Stimulated activated naive B cell treated with anti-CD40 and anti-IgM and Interleukin-4, amounts not matched to agents 10 μg/mL and 1 μg/mL and 100 μg/mL, for 72 hours (primary cell): ENCODE measurements around the gene TTC5.
"Not testable (repeated sequence)": the region's sequence is repeated elsewhere in the genome, so short reads cannot be mapped to it uniquely, and the experiment has no call there.

Source experiments
- ATAC-seq, 2 donors: fragments of 150-1000 bp; cut with Tn5 transposase; replicated peaks; 2 replicates each; pipeline ENCODE4 v1.10.0; 2021; ENCODE audit warnings: moderate library complexity in 1 of 2
- DNase-seq: peaks from one replicate; pipeline ENCODE4 v3.0.0; 2021
- H3K27ac Mint-ChIP-seq: one replicate; pipeline ENCODE4 v1.8.0; 2022; ENCODE audit warnings: mild to moderate bottlenecking, mixed read lengths
- H3K27me3 Mint-ChIP-seq, 2 donors: one replicate each; pipeline ENCODE4 v1.8.0; 2022; ENCODE audit warnings: mixed read lengths in 2 of 2
- H3K36me3 Mint-ChIP-seq, 2 donors: one replicate each; pipeline ENCODE4 v1.8.0; 2022; ENCODE audit warnings: mixed read lengths in 2 of 2, mild to moderate bottlenecking in 1 of 2
- H3K4me1 Mint-ChIP-seq, 2 donors: one replicate each; pipeline ENCODE4 v1.8.0; 2022; ENCODE audit warnings: mixed read lengths in 2 of 2, mild to moderate bottlenecking in 1 of 2
- H3K4me3 Mint-ChIP-seq, 2 donors: one replicate each; pipeline ENCODE4 v1.8.0; 2022; ENCODE audit warnings: mild to moderate bottlenecking in 2 of 2, mixed read lengths in 2 of 2, moderate library complexity in 1 of 2
- H3K9me3 Mint-ChIP-seq, 2 donors: one replicate each; pipeline ENCODE4 v1.8.0; 2022; ENCODE audit warnings: mixed read lengths in 2 of 2, mild to moderate bottlenecking in 1 of 2

Gene TTC5

DNA sequence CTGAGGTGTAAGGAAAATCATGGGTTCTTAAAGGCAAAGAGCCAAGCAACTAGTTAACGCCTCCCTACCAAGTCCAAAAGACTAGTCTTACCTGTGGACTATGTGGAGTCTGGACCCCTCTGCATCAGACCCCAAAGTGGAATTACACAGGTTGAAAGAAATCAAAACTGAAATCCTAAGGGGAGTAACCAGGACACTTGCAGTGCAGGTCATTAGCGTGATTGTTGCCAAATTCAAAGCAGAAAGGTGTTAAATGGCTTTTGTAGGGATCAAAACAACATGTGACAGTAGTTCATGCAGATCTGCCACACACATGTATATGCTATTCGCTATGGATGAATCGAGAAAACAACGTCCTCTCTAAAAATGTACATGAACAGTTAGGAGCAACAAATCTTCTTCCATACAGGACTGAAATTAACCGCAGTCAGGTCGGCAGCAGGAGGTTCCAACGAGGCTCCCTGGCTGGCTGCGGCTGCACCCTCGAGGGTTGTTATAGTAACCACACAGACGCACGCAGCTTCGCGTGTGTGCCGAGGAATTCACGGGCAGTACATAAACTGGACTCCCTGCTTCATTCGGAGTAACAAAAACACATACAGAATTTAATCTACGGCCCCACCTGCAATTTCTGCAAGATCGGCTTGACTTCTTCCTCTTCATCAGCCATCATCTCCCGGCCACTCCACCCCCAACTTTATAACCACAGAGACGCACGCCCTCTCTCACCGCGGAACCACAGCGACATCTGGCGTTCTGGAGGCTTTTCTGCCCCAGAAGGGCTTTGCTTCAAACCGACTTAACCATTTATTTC lies at the start of gene TTC5:
TTC5 (minus strand) TSS at position 687 of the 814 bp plus-strand sequence; CDS start at position 673, 14 bp downstream.
- ATAC-seq = peak; percentile 96
- Mint-ChIP-seq H3K27ac (peak within 1 kb of the TSS; percentile 63), H3K36me3 (peaks cover 19 to 25% of the 10 kb centered on the region in 2 donors), H3K9me3 (no peaks in the 10 kb centered on the region), H3K4me3 (peak within 1 kb of the TSS; percentile 84), H3K4me1 (peaks cover 8 to 22% of the 10 kb centered on the region in 2 donors), H3K27me3 (no peaks in the 10 kb centered on the region)
- peak; percentile 83 for DNase-seq

- no peak overlapping the region for H3K27ac Mint-ChIP-seq
- ATAC-seq = no peak
Measured at GRCh38 chr14:20350860-20351259, 45.1 kb upstream of the TTC5 start.

DNA sequence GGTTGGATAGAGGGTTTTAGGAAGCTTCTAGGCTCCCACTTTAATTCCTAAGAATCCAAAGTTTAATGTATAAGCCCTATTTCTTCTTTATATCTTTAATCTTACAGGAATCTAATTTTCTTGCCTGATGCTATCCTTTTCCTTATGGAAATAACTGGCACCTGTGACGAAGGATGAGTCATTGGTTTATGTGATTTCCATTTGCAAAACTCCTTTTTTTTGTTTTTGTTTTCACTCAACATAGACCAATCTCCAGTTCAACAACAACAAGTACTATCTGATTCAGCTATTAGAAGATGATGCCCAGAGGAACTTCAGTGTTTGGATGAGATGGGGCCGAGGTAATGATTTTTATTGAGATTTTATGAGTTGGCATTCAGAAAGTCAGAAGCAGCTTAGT lies 44.5 kb upstream of the TTC5 start:
- Mint-ChIP-seq H3K9me3 (no peaks in the 10 kb centered on the region), H3K27me3 (no peaks in the 10 kb centered on the region), H3K27ac (no peak overlapping the region), H3K36me3 (peaks cover 36 to 64% of the 10 kb centered on the region in 2 donors), H3K4me3 (no peak overlapping the region), H3K4me1 (peaks cover under 1 to 1% of the 10 kb centered on the region in 2 donors)
- ATAC-seq (no peak), DNase-seq (no peak)

More at GRCh38 chr14:20350860-20351259, 45.1 kb upstream of the TTC5 start:
- no peak for DNase-seq
- Mint-ChIP-seq H3K9me3 (no peaks in the 10 kb centered on the region), H3K27me3 (no peaks in the 10 kb centered on the region), H3K4me3 (no peak overlapping the region), H3K36me3 (peaks cover 40 to 63% of the 10 kb centered on the region in 2 donors), H3K4me1 (peaks cover 0 to 1% of the 10 kb centered on the region in 2 donors)

DNA sequence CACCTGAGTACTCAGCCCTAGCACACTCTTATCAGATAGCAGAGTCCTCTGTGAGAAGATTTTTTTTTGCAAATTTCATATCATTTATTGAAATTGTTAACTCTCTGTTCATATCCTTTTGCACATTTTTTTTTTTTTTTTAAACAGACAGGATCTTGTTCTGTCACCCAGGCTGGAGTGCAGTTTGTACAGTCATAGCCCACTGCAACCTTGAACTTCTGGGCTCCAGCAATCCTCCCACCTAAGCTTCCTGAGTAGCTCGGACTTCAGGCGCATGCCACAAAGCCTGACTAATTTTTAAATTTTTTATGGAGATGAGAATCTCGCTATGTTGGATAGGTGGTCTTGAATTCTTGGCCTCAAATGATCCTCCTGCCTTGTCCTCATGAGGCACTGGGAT lies 42.0 kb upstream of the TTC5 start:
- H3K27ac Mint-ChIP-seq = no peak overlapping the region
- H3K27me3 Mint-ChIP-seq = no peaks in the 10 kb centered on the region
- H3K4me3 Mint-ChIP-seq = no peak overlapping the region
- ATAC-seq (no peak), DNase-seq (no peak)
- H3K4me1 Mint-ChIP-seq = peaks cover 8 to 16% of the 10 kb centered on the region in 2 donors
- peaks cover 30 to 56% of the 10 kb centered on the region in 2 donors for H3K36me3 Mint-ChIP-seq
- H3K9me3 Mint-ChIP-seq = no peaks in the 10 kb centered on the region

DNA sequence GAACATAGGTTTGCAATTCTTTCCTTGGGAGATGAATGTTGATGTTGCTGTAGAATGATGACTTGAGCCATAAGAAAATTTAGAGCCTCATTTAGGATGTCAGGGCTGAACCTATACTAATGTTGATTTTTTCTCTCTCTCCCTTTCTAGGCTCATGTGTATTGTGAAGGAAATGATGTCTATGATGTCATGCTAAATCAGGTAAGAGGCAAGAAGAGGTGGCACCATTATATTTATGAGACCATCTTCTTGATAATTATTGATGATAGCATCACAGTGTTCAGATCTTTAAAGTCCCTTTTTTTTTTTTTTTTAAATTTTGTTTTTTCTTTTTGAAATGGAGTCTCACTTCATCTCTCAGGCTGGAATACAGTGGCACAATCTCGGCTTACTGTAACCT lies 41.0 kb upstream of the TTC5 start:
- Mint-ChIP-seq H3K4me1 (peaks cover 8 to 16% of the 10 kb centered on the region in 2 donors), H3K27ac (no peak overlapping the region), H3K27me3 (no peaks in the 10 kb centered on the region), H3K4me3 (no peak overlapping the region), H3K9me3 (no peaks in the 10 kb centered on the region), H3K36me3 (peaks cover 23 to 48% of the 10 kb centered on the region in 2 donors)
- DNase-seq (no peak), ATAC-seq (no peak)

- Mint-ChIP-seq H3K27me3 (no peaks in the 10 kb centered on the region), H3K4me3 (no peak overlapping the region), H3K4me1 (peaks cover 8 to 16% of the 10 kb centered on the region in 2 donors), H3K36me3 (peaks cover 20 to 43% of the 10 kb centered on the region in 2 donors), H3K27ac (no peak overlapping the region), H3K9me3 (no peaks in the 10 kb centered on the region)
- ATAC-seq (no peak), DNase-seq (no peak)
Measured at GRCh38 chr14:20345366-20345765, 39.6 kb upstream of the TTC5 start.

DNA sequence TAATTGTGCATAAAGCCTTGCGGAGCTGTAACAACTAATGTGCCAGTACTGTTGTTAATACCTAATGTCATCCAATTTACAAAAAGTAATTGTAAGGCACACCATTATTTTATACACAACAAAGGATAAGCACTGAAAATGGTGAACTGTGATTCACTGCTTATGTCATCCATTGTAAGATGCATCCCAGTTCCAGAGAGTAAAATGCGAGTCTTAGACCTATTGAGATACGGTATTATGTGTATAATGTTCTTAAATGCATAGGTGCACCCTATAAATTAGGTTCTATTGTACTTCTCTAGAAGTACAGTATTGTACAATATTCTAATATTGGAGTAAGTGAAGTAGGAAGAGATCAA lies 38.1 kb upstream of the TTC5 start:
- peak overlapping the region; percentile 95 for H3K27ac Mint-ChIP-seq
- H3K4me3 Mint-ChIP-seq = peak overlapping the region; percentile 90 to 94
- H3K4me1 Mint-ChIP-seq = peaks cover 10 to 16% of the 10 kb centered on the region in 2 donors
- H3K36me3 Mint-ChIP-seq = peaks cover 15 to 33% of the 10 kb centered on the region in 2 donors
- DNase-seq (no peak), ATAC-seq (no peak)
- H3K9me3 Mint-ChIP-seq = no peaks in the 10 kb centered on the region
- H3K27me3 Mint-ChIP-seq = no peaks in the 10 kb centered on the region

GRCh38 chr14:20343092-20343861 lies 37.5 kb upstream of the TTC5 start, which contains the start of gene PARP2:
Gene PARP2, plus strand, starts transcription at chr14:20343635. Its CDS starts 7 bp downstream, at chr14:20343642.
- Mint-ChIP-seq H3K9me3 (no peaks in the 10 kb centered on the region), H3K36me3 (peaks cover 15 to 28% of the 10 kb centered on the region in 2 donors), H3K4me3 (peak within 1 kb of the TSS; percentile 90 to 94), H3K27me3 (no peaks in the 10 kb centered on the region), H3K27ac (peak within 1 kb of the TSS; percentile 95), H3K4me1 (peaks cover 10 to 16% of the 10 kb centered on the region in 2 donors)
- ATAC-seq (peak; percentile 92 to 93), DNase-seq (peak; percentile 99)

DNA sequence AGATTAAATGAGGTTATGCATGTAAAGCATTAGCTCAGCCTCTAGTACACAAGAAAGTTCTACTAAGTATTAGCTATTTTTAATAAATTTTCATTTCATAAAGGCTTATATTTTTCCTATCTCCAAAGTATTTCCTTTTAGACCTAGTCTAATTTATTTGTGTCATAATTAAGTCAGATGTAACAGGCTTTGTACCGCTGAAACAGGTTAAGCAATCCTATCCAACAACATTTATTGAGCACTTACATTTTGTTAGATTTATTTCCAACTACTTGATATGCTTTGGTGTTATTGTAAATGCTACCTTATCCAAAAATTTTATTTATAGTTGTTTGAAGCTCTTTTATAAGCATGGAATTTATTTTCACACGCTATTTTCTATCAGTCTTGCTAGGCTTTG lies 35.9 kb upstream of the TTC5 start:
- ATAC-seq = no peak
- Mint-ChIP-seq H3K4me3 (no peak overlapping the region), H3K9me3 (no peaks in the 10 kb centered on the region), H3K27me3 (no peaks in the 10 kb centered on the region), H3K36me3 (peaks cover 9 to 20% of the 10 kb centered on the region in 2 donors), H3K27ac (no peak overlapping the region), H3K4me1 (peaks cover 10 to 16% of the 10 kb centered on the region in 2 donors)
- DNase-seq = no peak

DNA sequence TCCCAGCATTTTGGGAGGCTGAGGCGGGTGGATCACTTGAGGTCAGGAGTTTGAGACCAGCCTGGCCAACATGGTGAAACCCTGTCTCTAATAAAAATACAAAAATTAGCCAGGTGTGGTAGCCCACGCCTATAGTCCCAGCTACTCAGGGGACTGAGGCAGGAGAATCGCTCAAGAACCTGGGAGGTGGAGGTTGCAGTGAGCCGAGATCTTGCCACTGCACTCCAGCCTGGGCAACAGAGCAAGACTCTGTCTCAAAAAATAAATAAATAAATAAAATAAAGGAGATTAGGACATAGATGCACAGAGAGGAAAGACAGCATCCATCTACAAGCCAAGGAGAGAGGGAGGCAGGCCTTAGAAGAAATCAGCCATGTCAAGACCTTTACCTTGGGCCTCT lies 35.3 kb upstream of the TTC5 start:
- not testable (repeated sequence) for ATAC-seq, H3K4me3 Mint-ChIP-seq, H3K27me3 Mint-ChIP-seq, H3K9me3 Mint-ChIP-seq, DNase-seq, H3K27ac Mint-ChIP-seq
- Mint-ChIP-seq H3K4me1 (peaks cover 10 to 16% of the 10 kb centered on the region in 2 donors), H3K36me3 (peaks cover 5 to 16% of the 10 kb centered on the region in 2 donors)

- Mint-ChIP-seq H3K27me3 (no peaks in the 10 kb centered on the region), H3K4me1 (peaks cover 16 to 31% of the 10 kb centered on the region in 2 donors), H3K27ac (peak overlapping the region; percentile 59), H3K4me3 (peak overlapping the region in 1 of 2 donors; percentile 30), H3K9me3 (no peaks in the 10 kb centered on the region), H3K36me3 (peaks cover 14 to 26% of the 10 kb centered on the region in 2 donors)
- DNase-seq = no peak
- no peak for ATAC-seq
Measured at GRCh38 chr14:20334017-20334416, 28.3 kb upstream of the TTC5 start.

GRCh38 chr14:20333494-20333841 lies 27.7 kb upstream of the TTC5 start:
- Mint-ChIP-seq H3K27ac (peak overlapping the region; percentile 94), H3K4me3 (peak overlapping the region; percentile 85 to 95), H3K4me1 (peaks cover 17 to 36% of the 10 kb centered on the region in 2 donors), H3K36me3 (peaks cover 18 to 29% of the 10 kb centered on the region in 2 donors), H3K27me3 (no peaks in the 10 kb centered on the region), H3K9me3 (no peaks in the 10 kb centered on the region)
- no peak for DNase-seq
- no peak for ATAC-seq

DNA sequence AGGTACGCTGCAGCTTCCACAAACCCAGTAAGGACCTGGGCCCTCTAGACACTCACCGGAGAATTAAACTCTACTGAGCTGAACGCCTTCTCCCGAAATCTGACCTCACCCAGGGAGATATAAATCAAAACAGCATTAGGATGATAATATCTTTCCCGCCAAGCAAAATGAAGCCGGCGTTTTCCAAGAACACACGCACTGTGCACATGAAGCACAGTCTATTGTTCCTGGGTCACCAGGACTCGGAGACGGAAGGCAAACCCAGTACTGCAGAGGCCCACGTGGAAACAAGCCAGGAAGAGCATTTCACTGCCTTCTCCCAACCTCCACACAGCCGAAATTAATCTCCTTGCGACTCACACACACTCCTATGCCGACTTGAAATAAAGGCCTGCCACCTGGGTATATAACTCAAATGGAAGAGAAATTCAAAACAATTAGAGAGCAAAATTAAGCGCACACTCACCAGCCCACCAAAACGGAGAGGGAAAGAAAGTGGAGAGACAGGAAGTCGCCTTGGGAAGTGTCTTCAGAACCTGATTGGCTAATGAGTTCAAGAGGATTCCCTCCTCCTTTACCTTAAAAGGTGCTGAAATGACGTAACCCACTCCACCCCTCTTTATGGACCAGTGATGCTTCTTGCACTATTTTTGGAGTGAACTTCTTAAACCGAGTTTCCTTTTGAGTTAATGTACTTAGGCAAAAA lies 27.2 kb upstream of the TTC5 start, which contains the start of gene CCNB1IP1:
CCNB1IP1 (minus strand) TSS at position 492 of the 706 bp plus-strand sequence. CDS start 16,756 bp downstream, outside the sequence.
- H3K4me1 Mint-ChIP-seq = peaks cover 17 to 37% of the 10 kb centered on the region in 2 donors
- ATAC-seq (peak; percentile 97 to 98), DNase-seq (peak; percentile 61)
- H3K9me3 Mint-ChIP-seq = no peaks in the 10 kb centered on the region
- peaks cover 18 to 29% of the 10 kb centered on the region in 2 donors for H3K36me3 Mint-ChIP-seq
- no peaks in the 10 kb centered on the region for H3K27me3 Mint-ChIP-seq
- H3K4me3 Mint-ChIP-seq = peak within 1 kb of the TSS; percentile 85 to 95
- H3K27ac Mint-ChIP-seq = peak within 1 kb of the TSS; percentile 94

GRCh38 chr14:20332431-20332787 lies 26.7 kb upstream of the TTC5 start:
- Mint-ChIP-seq H3K4me3 (peak overlapping the region; percentile 85 to 95), H3K27me3 (no peaks in the 10 kb centered on the region), H3K36me3 (peaks cover 18 to 33% of the 10 kb centered on the region in 2 donors), H3K27ac (peak overlapping the region; percentile 94), H3K4me1 (peaks cover 20 to 42% of the 10 kb centered on the region in 2 donors), H3K9me3 (no peaks in the 10 kb centered on the region)
- DNase-seq = no peak
- no peak for ATAC-seq
